NCI-H146 (cell line): ENCODE data around the gene TNFSF12.

Source experiments
- DNase-seq: peaks from one replicate; lab custom pipeline; 2025; lab: John Stamatoyannopoulos, UW

Gene TNFSF12

DNA sequence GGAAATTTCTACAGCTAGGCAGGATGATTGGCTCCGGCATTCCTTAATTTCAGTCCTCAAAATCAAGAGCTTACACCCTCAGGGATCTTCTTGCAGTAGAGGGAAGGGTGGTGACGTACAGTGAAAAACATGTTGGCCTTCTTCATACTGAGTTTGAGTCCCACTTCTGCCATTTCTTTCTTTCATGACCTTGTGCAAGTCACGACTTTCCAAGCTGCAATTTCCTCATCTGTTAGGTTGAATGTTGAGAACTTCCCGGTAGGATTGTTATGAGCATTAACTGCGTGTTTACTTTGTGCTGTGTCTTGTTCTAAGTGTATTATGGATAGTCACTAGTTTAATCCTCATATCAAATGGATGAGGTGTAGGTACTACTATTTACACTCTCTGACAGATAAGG, 20.7 kb downstream of the TNFSF12 start:
- DNase-seq, result no peak

DNA sequence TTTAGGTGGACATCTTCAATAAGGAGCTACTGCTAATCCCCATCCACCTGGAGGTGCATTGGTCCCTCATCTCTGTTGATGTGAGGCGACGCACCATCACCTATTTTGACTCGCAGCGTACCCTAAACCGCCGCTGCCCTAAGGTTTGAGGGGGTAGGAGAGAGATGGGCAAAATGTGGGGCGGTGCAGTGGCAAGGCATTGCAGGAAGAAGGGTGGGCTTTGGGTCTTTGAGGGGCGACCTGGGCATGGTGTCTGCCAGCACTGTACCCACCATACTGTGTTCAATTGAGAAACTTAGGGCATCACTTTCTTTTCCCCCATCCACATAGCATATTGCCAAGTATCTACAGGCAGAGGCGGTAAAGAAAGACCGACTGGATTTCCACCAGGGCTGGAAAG, 21.5 kb downstream of the TNFSF12 start:
- no peak for DNase-seq

DNA sequence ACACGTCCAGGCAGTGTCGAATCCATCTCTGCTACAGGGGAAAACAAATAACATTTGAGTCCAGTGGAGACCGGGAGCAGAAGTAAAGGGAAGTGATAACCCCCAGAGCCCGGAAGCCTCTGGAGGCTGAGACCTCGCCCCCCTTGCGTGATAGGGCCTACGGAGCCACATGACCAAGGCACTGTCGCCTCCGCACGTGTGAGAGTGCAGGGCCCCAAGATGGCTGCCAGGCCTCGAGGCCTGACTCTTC, 23.4 kb downstream of the TNFSF12 start:
- DNase-seq, result no peak

DNA sequence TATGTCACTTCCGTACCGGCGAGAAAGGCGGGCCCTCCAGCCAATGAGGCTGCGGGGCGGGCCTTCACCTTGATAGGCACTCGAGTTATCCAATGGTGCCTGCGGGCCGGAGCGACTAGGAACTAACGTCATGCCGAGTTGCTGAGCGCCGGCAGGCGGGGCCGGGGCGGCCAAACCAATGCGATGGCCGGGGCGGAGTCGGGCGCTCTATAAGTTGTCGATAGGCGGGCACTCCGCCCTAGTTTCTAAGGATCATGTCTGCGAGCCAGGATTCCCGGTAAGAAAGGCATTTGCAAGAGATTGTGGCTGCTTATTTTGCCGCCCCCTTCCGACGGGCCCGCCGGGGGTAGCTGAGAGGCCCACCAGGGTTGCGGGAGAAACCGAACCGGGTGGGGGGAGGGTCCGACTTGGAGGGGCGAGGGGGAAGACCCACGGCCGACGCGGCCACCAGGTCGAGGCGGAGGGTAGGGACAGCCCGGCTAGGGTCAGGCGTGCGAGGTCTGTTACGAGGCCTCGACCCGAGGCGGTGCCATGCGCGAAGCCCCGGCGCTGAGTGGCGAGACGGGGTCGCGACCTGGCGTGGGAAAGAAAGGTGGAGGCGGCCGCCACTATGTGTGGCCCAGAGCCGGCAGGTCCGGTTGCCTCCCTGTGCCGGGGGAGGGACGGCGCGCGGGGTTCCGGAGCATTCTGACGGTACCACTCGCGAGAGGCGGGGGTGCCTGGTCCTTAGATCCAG, 23.9 kb downstream of the TNFSF12 start:
- peak; percentile 99 for DNase-seq

DNA sequence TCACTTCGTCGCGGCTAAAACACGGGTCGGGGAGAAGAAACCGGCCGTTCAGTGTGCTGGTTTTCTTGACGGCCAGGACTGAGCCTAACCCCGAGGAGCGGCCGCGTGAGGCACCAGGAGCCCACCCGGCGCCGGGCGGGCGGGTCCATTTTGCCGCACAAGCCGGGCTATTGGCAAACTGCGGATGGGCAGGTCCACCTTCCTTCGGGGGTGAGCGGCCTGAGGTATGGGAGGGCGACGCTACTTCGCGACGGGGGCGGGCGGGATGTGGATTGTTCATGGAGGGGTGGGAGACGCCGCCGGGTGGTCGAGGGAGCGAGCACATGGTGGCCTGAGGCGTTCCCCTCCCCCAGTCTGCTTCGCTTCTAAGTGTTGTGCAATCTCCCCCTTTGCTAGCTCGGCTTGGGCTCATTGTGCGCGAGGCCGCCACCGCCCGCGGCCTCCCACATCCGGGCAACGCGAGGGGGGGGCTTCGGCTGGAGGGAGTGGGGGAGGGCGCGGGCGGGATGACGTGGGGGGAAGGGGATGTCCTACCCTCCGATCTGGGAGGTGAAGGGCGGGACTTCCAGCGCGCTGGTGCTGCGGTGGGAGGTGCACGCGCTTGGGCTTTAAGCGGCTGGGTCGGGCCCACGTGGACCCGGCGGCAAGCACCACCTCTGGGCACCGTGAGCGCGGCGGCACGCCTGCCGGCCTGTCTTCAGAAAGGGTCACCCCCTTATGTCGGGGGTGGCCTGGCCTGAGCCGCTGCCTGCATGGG, 24.6 kb downstream of the TNFSF12 start:
- DNase-seq, result peak; percentile 92

DNA sequence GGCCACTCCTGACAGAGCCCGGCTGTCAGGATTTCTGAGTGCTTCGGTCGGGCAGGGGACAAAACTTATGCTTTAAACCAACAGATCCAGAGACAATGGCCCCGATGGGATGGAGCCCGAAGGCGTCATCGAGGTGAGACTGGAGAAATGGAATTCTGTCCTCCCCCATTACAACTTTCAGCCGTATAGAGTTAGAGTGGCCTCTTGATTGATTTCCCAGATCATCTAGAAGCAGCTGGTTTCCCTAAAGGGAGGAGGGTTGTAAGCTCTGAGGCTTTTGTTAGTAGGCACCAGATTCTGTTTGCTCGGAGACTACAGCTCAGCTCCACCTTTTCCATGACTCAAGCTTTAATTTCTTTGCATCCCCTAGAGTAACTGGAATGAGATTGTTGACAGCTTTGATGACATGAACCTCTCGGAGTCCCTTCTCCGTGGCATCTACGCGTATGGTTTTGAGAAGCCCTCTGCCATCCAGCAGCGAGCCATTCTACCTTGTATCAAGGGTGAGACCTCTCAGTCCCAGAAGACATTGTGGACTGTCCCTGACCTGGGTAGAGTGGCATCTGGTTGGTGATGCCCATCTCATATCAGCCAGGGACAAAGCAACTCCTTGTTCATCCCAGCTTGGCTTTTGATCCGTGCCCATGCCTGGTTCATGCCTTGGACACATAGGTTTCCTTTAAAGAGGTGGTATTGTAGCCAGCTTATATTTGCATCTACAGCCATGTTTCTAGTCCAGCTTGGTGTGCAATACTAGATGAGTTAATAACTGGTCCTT, 25.5 kb downstream of the TNFSF12 start:
- peak; percentile 10 for DNase-seq

DNA sequence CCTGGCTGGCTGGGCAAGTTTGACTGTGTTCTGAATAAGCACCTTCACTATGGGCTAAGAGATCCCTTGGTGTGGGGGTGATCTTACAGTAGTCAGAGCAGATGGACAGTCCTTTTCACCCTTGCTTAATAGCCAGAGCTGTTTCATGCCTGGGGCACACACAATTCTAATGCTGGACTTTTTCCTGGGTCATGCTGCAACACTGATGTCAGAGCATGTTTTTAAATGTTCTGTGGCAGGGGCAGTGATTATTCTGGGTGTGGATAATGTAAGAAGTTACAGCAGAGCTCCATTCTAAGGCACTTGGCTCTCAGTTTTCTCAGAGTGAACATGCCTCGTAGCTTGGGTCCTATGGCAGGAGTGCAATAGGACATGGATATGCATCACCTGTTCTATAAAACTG, 26.6 kb downstream of the TNFSF12 start:
- no peak for DNase-seq

DNA sequence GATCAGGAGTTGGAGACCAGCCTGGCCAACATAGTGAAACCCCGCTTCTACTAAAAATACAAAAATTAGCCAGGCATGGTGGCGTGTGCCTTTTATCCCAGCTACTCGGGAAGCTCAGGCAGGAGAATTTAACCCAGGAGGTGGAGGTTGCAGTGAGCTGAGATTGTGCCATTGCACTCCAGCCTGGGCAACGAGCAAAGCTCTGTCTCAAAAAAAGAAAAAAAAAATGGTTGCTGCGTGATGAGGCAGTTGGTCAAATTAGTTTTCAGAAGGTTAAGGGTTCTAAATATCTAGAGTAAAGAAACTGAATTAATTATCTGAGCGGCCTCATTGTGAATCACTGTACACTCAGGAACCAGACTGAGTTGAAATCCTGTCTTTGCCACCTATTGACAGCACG, 27.1 kb downstream of the TNFSF12 start:
- no peak for DNase-seq

DNA sequence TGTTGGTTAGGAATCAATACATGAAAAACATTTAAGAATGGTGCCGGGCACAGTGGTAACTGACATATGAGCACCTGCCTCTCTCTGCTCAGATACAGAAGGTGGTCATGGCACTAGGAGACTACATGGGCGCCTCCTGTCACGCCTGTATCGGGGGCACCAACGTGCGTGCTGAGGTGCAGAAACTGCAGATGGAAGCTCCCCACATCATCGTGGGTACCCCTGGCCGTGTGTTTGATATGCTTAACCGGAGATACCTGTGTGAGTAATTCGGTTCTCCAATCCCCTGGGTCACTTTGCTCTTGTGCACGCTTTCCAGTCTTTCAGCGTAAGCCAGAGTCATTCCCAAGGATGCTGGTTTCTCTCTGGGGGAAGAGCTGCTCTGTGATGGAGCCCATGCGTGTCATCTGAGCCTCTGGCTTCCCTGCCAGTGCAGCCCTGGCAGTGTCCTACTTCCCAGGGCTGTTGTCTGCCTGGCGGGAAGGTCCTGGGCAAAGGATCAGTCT, 27.6 kb downstream of the TNFSF12 start:
- DNase-seq, result no peak

DNA sequence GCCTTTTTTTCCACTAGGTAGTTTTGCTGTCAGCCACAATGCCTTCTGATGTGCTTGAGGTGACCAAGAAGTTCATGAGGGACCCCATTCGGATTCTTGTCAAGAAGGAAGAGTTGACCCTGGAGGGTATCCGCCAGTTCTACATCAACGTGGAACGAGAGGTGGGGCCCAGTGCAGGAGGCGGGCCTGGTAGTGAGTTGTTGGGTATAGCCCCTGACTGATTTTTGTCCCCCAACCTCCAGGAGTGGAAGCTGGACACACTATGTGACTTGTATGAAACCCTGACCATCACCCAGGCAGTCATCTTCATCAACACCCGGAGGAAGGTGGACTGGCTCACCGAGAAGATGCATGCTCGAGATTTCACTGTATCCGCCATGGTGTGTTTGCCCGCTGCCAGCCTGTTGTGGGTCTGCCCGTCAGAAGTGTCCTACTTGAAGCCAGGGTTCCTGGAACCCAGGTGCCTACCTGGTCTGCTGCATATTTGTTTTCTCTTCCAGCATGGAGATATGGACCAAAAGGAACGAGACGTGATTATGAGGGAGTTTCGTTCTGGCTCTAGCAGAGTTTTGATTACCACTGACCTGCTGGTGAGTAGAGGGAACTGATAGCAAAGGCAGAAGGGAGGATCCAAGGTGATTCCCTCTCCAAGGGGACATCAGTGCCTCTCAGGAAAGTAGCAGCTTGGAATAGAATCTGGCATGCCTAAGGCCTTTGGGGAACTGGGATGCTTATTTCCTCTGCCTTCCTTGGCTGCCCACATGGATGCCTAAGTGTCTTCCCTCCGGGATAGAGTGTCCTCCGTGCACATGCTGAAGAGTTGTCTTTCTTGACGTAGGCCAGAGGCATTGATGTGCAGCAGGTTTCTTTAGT, 28.7 kb downstream of the TNFSF12 start:
- DNase-seq, result no peak

DNA sequence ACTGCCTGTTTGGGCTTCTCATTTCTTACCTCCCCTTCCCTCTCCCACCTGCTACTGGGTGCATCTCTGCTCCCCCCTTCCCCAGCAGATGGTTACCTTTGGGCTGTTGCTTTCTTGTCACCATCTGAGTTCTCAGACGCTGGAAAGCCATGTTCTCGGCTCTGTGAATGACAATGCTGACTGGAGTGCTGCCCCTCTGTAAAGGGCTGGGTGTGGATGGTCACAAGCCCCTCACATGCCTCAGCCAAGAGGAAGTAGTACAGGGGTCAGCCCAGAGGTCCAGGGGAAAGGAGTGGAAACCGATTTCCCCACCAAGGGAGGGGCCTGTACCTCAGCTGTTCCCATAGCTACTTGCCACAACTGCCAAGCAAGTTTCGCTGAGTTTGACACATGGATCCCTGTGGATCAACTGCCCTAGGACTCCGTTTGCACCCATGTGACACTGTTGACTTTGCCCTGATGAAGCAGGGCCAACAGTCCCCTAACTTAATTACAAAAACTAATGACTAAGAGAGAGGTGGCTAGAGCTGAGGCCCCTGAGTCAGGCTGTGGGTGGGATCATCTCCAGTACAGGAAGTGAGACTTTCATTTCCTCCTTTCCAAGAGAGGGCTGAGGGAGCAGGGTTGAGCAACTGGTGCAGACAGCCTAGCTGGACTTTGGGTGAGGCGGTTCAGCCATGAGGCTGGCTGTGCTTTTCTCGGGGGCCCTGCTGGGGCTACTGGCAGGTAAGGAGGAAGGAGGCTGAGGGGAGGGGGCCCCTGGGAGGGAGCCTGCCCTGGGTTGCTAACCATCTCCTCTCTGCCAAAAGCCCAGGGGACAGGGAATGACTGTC, 30.4 kb downstream of the TNFSF12 start, which contains the start of gene CD68:
CD68 (plus strand) TSS at position 638 of the 833 bp plus-strand sequence; CDS start at position 678, 40 bp downstream.
- peak; percentile 23 for DNase-seq

DNA sequence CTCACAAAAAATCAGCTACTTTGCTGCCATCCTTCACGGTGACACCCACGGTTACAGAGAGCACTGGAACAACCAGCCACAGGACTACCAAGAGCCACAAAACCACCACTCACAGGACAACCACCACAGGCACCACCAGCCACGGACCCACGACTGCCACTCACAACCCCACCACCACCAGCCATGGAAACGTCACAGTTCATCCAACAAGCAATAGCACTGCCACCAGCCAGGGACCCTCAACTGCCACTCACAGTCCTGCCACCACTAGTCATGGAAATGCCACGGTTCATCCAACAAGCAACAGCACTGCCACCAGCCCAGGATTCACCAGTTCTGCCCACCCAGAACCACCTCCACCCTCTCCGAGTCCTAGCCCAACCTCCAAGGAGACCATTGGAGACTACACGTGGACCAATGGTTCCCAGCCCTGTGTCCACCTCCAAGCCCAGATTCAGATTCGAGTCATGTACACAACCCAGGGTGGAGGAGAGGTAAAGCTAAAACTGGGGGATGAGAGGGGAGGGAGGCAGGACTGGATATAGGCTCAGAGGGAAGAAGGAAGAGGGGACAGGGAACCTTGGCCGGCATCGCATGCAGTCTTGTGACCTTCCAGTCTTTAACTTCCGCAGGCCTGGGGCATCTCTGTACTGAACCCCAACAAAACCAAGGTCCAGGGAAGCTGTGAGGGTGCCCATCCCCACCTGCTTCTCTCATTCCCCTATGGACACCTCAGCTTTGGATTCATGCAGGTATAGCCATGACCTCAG, 31.2 kb downstream of the TNFSF12 start:
- DNase-seq, result no peak

DNA sequence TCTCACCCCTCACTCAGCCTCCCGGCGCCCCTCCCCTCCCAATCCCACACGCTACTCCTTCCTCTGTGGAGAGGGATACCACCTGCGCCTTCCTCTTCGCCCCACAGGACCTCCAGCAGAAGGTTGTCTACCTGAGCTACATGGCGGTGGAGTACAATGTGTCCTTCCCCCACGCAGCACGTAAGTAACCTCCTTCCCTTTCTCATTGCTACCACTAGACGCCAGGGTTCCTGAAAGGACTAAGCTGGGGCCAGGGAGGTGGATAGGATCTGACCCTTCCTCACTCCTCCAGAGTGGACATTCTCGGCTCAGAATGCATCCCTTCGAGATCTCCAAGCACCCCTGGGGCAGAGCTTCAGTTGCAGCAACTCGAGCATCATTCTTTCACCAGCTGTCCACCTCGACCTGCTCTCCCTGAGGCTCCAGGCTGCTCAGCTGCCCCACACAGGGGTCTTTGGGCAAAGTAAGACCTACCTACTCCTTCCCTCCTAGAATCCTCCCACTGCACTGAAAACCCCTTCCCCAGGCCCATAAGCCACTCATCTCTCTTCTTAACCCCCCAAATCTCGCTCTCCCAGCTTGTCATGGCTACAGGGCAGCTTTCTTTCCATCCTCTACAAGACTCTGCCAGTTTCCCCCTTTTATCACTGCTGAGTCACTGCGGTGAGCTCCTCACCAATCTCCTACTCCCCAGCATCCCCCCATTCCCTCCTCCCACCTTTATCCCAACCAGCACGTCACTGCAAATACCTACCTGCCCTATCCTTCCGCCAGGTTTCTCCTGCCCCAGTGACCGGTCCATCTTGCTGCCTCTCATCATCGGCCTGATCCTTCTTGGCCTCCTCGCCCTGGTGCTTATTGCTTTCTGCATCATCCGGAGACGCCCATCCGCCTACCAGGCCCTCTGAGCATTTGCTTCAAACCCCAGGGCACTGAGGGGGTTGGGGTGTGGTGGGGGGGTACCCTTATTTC, 32.0 kb downstream of the TNFSF12 start:
- DNase-seq, result no peak

DNA sequence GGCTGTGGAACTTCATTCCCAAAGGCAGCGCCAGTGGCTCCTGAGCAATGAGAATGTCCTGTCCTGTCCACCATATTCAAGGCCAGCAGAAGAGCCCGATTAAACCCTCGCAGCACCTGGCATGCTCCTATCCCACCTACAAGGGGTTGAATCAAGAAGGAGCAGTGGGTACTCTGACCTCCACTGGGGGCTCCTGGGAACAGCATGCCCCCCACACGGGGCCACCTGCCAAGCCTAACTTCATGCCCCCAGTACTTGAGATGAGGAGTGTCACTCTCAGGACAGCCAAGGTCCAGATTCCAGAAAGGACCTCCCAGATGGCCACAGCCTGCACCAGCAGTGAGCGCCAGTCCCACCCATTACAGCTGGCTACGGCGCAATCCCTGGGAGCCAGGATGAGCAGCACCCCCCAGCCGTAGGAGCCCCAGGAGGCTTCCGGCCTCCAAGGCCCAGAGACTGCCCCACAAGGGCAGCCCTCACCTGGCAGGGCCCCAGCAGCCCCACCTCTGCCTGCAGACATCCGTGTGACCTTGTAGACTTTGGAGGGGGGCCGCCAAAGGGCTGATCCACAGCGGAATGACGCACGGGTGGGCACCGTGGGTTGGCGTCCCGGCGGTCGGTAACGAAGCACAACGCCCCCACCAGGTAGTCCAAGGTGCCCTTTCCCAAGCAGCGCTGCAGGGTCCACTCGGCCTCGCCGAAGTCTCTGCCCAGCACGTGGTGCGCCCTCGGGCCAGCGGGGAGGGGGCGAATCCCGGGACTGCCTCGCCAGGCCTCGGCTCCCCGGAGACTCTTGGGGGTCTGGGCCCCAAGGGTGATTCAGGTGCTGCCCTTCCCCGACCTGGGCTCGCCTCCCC, 33.8 kb downstream of the TNFSF12 start:
- peak; percentile 41 for DNase-seq

DNA sequence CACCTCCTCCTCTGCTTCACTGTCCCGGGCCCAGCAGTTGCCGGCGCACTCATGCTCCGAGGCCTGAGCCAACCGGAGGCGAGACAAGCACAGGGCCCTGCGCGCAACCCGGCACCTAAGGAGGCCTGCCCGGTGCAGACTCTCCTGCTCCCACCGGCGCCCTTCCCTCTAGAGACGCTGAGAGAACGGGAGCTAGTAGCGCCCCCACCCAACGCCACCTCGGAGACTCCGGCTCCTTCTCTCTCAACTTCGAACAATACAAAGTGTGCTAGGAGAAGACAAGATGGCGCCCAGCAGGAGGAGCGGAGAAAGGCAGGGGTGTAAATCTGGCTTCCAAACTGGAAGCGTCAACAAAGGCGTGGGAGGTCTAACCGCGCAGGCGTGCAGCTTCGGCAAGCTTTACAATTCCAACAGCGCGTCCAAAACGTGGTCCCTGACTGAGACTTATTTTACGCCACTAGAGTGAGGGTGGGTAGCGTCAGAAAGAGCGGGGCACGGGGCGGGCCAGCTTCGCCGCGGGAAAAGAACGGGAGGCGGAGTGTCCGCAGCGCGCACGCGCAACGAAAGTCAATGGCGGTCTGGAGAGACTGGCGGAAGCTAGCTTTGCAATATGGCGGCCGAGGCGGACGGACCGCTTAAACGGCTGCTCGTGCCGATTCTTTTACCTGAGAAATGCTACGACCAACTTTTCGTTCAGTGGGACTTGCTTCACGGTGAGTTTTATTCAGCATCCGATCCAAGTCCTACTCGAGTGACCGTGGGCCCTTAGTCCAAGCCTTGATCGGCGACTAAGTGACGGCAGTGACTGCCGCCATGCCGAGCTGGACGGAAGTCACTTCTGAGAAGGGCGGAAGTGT, 34.6 kb downstream of the TNFSF12 start, which contains the start of gene MPDU1:
MPDU1 (plus strand) TSS at position 600 of the 857 bp plus-strand sequence; CDS start at position 611, 11 bp downstream.
- peak; percentile 98 for DNase-seq

DNA sequence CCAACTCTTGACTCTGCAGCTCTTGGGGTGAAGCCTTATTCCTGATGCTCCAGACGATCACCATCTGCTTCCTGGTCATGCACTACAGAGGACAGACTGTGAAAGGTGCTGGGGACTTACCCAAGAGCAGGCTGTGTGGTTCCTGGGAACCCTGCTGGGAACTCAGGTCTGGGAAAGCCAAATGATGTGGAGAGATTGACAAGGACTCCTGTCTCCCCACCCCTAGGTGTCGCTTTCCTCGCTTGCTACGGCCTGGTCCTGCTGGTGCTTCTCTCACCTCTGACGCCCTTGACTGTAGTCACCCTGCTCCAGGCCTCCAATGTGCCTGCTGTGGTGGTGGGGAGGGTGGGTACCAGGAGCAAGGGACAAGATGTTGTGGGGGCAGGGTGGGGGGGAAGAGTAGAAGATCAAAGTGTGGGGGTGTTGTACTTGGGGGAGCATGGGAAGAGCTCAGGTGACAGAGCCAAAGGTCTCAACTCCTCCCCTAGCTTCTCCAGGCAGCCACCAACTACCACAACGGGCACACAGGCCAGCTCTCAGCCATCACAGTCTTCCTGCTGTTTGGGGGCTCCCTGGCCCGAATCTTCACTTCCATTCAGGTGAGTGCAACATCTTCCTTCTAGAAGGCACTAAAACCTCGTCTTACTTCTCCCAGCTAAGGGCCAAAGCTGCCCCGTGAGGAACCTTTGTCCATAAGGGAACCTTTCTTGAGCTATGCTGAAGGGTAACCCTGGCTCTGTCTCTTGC, 38.0 kb downstream of the TNFSF12 start:
- DNase-seq, result no peak
